Measurements from ENCODE around the gene OXNAD1.

Gene OXNAD1

DNA sequence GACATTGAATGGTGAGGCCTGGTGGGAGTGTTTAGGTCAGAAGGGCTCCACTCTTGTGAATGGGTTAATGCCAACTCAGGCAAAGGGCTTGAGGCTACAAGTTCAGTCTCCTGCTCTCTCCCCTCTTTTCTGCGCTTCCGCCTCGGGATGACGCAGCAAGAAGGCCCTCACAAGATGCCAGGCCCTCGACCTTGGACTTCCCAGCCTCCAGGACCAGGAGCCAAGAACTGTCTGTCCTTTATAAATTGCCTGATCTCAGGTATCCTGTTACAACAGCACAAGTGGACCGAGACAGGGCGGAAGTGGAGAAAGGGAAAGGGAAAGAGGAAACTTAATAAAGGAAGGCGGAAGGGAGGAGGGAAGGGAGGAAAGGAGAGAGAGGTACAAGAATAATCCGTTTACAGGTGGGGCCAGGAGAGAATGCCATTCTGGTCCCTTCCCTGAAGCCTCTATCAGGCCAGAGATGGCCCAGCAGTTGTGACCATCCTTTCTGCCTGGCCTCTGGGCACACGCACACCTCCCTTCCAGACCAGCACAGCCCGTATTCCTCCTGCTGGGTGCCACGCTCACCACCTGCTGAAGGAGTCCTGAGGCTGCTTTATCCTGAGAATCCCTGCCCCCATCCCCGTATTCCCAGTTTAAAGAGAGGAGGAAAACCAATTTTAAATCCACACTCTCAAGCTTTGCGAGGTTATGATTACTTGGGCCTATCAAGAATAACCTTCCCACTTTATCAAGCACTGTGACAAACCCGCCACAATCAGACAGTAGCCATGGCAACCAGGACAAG lies 64.2 kb downstream of the OXNAD1 start:
- no peak for DNase-seq

DNA sequence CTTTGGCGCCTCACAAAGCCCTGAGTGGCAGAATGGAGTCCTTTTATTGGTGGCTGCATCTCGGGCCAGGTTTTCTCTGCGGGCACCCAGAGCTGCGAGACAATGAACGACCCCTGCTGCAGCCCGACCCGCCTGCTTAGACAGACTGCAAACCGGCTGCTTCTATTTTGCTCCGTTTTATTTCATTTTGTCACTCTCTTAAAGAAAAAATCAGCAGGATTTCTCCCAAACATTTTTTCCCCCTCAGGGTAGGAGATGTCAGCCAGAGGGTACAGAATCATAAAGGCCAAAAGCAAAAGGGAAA lies 64.8 kb downstream of the OXNAD1 start:
- no peak for DNase-seq

DNA sequence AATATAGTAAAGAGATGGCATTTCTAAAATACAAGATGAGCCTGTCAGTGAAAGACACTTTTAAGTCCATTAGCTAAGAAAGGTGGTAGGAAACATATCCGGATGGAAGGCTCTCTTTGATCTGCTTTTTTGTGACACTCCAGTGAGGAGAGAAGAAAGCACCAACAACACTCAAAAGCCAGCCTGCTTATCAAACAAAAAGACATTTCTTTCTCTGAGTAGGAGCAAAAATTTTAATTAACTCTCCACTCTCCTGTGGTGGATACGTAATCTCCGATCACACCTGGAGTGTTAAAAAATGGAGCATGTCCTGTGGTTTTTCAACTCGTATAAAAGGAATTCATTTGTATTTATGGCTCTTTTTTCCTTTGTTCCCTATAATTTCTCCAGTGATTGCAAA lies 65.3 kb downstream of the OXNAD1 start:
- no peak for DNase-seq

DNA sequence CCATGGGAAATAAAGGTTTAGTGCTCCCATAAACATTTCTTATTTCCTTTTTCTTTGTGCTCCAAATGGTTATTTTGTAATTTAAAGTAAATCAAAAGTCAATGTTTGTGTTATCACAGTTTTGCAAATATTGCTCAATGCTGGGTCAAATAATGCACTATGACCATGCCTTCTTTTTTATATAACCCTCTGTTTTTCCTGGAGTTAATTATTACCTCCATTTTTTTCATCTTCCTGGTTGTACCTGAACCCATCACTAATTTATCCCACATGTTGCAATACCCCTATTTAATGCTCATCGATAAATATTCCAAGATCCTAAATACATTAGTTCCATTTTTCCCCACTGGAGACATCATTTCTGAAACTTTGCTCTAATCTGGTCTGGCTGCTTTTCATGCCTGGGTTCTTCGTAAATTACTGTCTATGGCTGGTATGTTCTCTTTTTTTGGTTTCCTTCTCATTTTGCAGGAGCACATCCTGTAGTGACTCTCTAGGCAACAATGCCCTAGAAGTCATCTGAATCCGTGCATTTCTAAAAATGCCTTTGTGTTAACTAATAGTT lies 66.4 kb downstream of the OXNAD1 start:
- no peak for DNase-seq

DNA sequence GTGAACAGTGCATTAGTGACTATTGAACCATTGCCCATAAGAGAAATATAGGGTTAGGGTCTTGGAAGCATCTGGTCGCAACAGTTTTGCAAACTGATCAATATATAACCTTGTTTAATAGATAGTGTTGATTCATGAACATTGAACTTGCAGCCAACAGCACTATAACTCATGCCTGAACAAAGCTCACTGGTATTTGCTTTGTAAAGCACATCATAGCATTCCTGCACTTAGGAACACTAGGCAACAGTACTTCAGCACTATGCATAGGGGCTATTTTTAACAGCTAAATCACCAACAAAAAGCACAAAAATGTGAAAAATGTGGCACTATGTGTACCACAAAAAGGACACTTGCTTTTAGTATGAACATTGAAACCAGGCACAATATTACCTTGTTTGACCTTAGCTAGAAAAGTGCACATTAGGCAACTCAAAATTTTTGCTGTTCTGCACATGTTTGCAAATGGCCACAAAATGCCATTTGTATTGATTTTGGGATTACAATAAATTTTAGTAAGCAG lies 68.0 kb downstream of the OXNAD1 start:
- DNase-seq: no peak

DNA sequence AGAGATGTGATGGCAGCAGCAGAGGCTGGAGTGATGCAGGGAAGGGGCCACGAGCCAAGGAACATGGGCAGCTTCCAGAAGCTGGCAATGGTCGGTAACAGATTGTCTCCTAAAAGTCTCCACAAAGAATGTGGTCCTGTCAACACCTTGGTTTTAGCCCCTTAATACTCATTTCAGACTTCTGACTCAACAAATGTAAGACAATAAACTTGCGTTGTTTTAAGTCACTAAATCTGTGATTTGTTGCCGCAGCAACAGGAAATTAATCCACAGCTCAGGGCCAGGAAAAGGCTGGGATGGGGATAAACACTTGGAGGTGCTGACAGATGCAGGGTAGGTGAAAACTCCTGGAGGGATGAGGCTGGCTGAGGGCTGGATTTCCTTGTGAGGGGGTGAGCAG lies 69.9 kb downstream of the OXNAD1 start:
- DNase-seq: no peak

DNA sequence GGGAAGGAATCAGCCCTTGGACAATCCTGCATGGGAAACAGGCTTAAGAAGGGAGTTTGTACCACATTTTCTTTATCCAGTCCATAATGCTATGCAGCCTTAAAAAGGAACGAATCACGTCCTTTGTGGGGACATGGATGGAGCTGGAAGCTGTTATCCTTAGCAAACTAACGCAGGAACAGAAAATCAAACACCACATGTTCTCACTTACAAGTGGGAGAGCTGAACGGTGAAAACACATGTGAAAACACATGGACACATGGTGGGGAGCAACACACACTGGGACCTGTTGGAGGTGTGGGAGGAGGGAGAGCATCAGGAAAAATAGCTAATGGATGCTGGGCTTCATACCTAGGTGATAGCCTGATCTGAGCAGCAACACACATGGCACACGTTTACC lies 70.3 kb downstream of the OXNAD1 start:
- DNase-seq: no peak

DNA sequence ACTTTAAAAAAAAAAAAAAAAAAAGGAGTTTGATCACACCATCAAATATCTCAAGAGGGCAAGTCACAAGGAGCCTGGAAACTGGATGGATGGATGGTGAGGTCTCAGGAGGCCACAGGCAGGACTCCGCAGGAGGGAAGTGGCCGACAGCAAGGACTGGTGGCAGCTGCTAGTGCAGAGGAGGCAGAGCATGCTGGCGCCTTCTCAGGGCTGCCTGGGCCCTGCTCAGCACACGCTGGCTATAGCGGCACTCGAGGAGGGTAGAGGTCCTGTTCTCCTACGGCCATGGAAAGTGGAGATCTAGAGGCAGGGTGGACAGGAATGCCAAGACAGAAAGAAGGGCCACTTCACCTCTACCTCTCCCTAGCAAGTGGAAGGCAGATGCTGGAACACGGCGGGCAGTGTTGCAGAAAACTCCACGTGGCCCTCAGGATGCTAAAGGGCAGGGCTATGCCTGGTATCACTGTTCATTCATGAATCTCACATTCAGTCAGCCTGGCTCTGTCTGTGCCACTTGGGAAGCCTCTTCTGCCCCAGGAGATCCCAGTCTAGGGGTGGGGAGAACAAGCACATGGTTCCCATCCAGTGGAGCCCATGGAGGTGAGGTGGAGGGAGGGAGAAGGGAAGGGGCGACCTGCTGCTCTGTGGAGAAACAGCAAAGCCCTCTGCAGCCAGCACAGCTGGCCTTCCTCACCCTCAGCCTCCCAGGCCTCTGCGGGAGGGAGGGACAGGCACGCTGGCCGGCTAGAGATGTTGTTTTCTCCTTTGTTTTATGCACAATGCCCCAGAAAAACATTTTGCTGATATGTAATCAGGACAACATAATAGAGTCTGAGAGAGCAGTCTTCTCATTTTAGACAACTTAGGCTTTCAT lies 71.0 kb downstream of the OXNAD1 start:
- no peak for DNase-seq

DNA sequence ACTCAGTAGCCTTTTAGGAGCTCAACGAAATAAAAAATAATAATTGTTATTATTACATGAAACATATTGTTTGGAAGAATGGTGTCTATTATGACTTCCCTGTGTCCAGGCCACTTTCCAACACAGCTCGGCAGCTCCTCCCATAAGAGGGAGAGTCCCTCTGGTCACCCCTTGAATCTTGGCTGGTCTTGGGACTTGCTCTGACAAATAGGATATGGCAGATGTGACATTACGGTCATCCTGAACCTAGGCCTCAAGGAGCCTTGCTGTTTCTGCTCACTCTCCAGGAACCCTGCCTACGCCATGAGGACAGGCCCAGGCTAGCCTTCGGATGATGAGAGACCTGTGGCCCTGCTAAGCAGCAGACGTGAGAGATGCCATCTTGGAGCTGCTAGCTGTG lies 71.8 kb downstream of the OXNAD1 start:
- DNase-seq: no peak

DNA sequence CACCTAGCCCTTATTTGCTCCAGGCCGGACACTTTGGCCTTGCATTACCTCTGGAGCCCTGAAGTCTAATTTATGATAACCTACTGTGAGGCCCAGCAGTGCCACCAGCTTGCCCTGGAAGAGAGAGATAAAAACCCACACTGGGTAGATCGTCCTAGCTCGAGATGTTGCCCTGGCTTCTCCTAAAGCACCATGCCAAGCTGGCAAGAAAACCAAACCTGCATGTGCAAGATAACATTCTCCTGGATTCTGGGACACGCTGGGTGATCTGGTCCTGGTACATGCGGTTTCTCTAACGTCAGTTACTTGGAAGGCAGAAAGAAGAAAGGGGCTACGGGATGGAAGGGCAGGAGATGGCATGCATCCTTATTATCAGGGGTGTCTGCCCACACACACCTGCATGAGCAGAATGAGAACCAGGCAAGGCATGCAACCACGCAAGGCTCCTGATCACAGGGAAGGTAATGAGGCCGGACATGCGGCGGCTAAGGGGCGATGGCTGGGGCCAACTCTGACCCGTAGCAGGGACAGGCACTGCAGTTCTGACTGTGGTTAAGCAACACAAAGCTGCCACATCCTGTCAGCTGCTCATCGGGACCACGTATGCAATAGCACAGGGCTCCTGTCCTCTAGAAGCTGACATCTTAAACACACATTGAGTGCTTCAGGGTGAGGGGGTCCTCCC lies 73.0 kb downstream of the OXNAD1 start:
- DNase-seq: no peak

DNA sequence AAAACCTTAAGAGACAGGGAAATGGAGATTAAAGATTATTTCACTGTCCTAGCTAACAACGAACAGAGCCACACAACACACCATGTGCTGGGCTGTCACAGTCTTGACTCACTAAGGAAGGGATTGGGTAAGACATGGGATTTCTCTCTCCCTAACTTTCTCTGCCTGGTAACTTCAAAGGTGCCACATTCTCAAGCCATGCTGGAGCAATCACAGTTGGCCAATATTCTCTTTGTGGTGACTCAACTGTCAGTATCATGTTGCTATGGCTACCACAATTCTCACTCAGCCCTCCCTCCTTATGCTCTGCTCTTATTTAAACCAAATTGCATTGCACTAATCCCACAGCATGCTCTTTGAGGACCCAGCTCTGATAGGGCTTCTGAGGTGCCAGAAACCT lies 74.0 kb downstream of the OXNAD1 start:
- no peak for DNase-seq

DNA sequence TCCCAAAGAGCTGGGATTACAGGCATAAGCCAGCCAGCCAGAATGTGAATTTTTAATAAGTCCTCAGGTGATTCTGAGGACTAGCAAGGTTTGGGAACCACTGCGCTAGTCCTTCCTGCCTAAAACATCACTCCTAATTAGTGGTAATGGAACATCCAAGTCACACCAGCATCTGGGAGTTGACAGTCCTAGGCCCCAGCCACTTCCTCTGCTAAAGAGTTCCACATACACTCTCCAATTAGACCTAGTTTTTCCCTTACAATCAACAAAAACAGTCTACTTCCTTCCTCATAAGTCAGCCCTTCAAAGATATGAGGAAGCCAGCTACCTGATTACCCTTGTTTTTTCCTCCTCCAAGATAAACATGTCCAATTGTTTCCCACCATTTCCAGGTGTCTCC lies 78.1 kb downstream of the OXNAD1 start:
- no peak for DNase-seq

DNA sequence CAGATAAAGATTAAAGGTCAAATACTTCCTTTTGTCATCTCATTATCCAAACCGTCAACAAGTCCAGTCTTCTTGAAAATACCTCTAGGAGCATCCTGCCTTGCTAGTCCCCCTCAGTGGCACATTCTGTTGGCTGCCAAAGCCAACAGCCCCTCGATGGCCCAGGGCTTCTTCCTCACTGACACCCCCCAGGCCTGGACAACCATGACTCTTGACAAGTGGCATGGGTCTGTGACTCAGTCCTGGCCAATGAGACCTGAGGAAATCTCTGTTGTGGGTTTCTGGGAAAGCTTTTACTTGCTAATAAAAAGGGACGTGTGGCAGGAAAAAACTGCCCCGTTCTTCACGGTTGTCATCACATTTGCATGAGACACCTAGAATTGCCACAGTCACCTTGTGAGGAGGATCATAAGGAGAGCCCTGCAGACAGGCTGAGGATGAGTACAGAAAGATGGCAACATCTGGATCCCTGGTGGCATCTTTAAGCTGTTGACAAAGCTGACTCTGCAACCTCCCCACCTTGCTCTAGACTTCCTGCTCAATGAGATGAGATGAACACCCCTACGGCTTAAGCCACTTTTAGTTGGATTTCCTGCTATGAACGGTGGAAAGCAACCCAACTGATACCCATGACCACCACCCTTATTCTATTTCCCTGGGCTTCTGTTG lies 81.5 kb downstream of the OXNAD1 start:
- DNase-seq: peak; percentile 31

DNA sequence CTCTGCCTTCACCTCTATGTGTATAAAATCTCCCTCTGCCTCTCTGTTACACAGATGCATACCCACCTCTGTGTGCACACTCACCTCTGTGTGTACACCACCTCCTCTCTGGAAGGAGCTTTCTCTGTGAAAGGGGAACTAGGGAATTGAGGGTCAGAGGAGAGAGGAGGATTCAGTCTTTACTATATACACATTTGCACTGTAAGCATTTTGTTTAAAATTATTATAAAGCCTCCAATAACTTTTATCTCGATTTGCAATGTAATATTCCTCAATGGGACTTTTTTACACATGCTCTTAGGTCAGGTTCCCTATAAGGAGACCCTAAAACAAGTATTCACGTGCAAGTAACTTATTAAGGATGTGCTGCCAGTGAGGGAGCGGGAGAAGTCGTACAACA lies 82.5 kb downstream of the OXNAD1 start:
- no peak for DNase-seq

DNA sequence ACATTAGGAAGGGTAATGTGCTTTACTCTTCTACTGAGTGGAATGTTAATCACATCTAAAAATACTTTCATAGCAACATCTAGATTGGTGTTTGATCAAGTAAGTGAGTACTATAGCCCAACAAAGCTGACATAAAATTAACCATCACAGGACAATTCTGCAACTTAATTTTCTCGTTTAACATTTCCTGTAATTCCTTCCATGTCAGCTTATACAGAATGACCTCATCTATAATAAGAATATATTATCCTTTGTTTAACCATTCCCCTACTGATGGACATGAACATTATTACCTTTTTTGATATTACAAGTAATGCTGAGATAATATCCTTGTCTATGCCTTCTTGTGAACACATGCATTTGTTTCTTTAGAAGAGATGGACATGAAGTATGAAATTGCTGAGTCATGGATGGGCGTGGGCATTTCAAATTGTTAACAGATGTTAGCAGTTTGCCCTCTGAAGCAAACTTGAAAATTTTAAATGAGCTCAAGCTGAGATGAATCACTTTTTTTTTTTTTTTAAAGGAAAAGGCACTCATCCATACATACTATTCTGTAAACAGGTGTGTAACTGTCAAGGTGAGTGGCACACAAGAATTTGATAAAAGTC lies 85.1 kb downstream of the OXNAD1 start:
- no peak for DNase-seq

DNA sequence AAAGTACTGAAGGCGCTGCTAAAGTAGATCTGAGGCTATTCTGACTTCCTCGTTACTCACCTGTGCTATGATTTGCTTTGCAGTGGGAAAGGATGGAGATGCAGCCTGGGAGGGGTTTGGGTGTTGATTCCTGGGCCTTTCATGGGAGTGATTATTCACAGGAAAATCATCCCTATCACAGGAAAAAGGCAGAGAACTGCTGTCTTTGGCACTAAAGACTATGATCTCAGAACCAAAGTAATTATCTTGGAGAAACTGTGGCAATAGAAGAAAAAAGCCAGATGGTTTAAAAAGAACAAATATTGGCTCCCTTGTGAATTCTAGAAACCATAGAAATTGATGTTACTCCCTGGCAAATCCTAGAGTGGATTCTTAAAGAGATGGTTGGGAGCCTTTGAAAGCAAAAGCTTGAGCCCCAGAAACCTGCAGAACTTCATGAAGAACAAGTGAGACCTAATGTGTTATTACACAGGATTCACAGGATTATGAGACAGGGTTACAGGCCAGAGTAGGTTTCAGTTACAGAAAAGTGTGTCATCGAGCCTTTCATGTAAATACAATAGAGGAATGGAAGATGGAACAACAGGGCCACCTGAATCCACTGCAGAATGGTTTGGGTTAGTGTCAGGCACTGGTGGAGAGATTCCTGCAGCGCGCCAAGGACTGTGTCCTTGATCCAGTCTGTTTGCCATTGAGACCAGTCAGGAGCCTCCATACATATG lies 85.7 kb downstream of the OXNAD1 start:
- no peak for DNase-seq

DNA sequence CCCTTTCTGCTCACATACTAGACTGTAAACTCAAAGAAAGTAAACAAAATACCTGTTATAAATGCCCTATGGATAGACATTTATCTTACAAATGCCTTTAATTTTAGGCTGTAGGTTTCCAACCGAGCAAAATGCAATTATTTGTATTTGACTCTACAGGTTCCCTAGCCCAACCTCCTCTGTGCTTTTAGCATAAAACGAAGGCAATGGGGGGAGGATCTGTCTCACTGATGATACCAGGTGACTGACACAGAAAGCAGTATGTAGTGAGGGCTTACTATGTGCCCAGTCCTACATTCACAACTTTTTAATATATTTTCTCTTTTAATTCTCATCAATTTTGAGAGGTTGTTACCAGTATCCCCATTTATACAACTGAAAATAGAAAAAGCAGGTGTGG lies 87.4 kb downstream of the OXNAD1 start:
- no peak for DNase-seq

DNA sequence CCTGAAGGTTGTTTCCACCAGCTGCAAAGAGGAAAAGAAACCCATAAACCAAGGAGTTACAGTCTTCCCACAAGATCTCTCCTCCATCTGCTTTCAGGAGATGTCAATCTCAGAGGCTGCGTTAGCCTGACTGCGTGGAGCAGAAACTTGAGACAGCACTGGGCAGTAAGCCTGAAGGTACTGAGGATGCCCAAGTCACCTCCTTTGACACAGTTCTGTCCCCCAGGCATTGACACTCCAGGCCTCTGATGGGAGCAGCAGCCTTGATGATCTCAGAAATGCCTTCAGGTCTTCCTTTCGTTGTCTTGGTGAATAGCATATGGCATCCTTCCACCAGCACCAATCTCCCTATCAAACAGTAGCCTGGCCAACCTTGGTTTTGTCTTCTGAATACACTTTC lies 89.3 kb downstream of the OXNAD1 start:
- DNase-seq: no peak

Data from islet precursor cell (in vitro differentiated cells).